CD14-positive monocyte (primary cell): ENCODE results near the gene HAND1. TPM values are rescaled to one million over a fixed set of nuclear protein-coding genes. Genes with fewer than 3 reads are reported as not detected.

Source experiments
- DNase-seq, 3 donors: peaks; one replicate each; pipeline ENCODE4 v3.0.0-alpha.2; 2011 to 2022
- H2AFZ ChIP-seq: 2 replicates; pipeline ENCODE4 v1.6.0; 2012; ENCODE audit warnings: mild to moderate bottlenecking, low read depth, low read length, inconsistent platforms; ENCODE audit not compliant: insufficient read depth, poor library complexity, severe bottlenecking
- H3K27ac ChIP-seq, 2 donors: 1 replicate in 1 of 2; 2 replicates in 1 of 2; pipeline ENCODE4 v1.5.1; 2012 to 2013; ENCODE audit warnings: low read length in 2 of 2, control low read depth in 1 of 2, inconsistent platforms in 1 of 2, low read depth in 1 of 2, mild to moderate bottlenecking in 1 of 2
- H3K27me3 ChIP-seq, 2 donors: one replicate each; pipeline versions ENCODE4 v1.6.0 to v1.6.1; 2011 to 2013; ENCODE audit warnings: low read length in 2 of 2; ENCODE audit not compliant: control insufficient read depth in 2 of 2, insufficient read depth in 2 of 2
- H3K36me3 ChIP-seq, 2 donors: replicated peaks in 1 of 2; 1 replicate in 1 of 2; 2 replicates in 1 of 2; pipeline versions ENCODE4 v1.5.1 to v1.6.1; 2012 to 2013; ENCODE audit warnings: low read length in 2 of 2, control low read depth in 1 of 2, inconsistent platforms in 1 of 2, mild to moderate bottlenecking in 1 of 2; ENCODE audit not compliant: insufficient read depth in 2 of 2, control insufficient read depth in 1 of 2
- H3K4me1 ChIP-seq, 2 donors: 1 replicate in 1 of 2; 2 replicates in 1 of 2; pipeline versions ENCODE4 v1.5.1 to v1.6.1; 2012 to 2013; ENCODE audit warnings: low read length in 2 of 2, control low read depth in 1 of 2, inconsistent platforms in 1 of 2, mild to moderate bottlenecking in 1 of 2, moderate library complexity in 1 of 2; ENCODE audit not compliant: insufficient read depth in 2 of 2, control insufficient read depth in 1 of 2
- H3K4me2 ChIP-seq: replicated peaks from 2 replicates; pipeline ENCODE3; 2012; ENCODE audit warnings: low read length, moderate library complexity, mild to moderate bottlenecking; ENCODE audit not compliant: poor library complexity, severe bottlenecking; ENCODE audit errors: extremely low read depth
- H3K4me3 ChIP-seq, 3 experiments: fragments of 200-600 bp in 1 of 3; sonication (generic) in 1 of 3; replicated peaks in 1 of 3; 1 replicate in 2 of 3; 2 replicates in 1 of 3; pipeline ENCODE4 v1.5.1; 2011 to 2013; ENCODE audit warnings: low read length in 3 of 3, mild to moderate bottlenecking in 3 of 3, control low read depth in 2 of 3, low read depth in 2 of 3, inconsistent platforms in 1 of 3, moderate library complexity in 1 of 3
- H3K79me2 ChIP-seq: 2 replicates; pipeline ENCODE4 v1.6.0; 2012; ENCODE audit warnings: mild to moderate bottlenecking, control low read depth, inconsistent platforms, low read length, moderate library complexity; ENCODE audit not compliant: insufficient read depth
- H3K9ac ChIP-seq: 2 replicates; pipeline ENCODE4 v1.6.0; 2017; ENCODE audit warnings: low read length, mild to moderate bottlenecking; ENCODE audit not compliant: insufficient read depth, poor library complexity, severe bottlenecking
- H3K9me3 ChIP-seq, 2 donors: replicated peaks in 1 of 2; 1 replicate in 1 of 2; 2 replicates in 1 of 2; pipeline versions ENCODE4 v1.5.1 to v1.6.1; 2012 to 2013; ENCODE audit warnings: low read length in 2 of 2, control low read depth in 1 of 2; ENCODE audit not compliant: control insufficient read depth in 1 of 2, insufficient read depth in 1 of 2
- H4K20me1 ChIP-seq: 2 replicates; pipeline ENCODE4 v1.6.0; 2012; ENCODE audit warnings: mild to moderate bottlenecking, low read length, control low read depth, moderate library complexity; ENCODE audit not compliant: insufficient read depth
- H3K27ac Mint-ChIP-seq, 7 donors: one replicate each; pipeline ENCODE4 v1.8.0; 2020; ENCODE audit warnings: mild to moderate bottlenecking in 7 of 7, mixed read lengths in 7 of 7, moderate library complexity in 6 of 7, inconsistent platforms in 2 of 7
- H3K27me3 Mint-ChIP-seq, 3 donors: one replicate each; pipeline ENCODE4 v1.8.0; 2021 to 2022; ENCODE audit warnings: low read depth in 3 of 3, mild to moderate bottlenecking in 3 of 3, mixed read lengths in 3 of 3, moderate library complexity in 3 of 3, inconsistent platforms in 1 of 3
- H3K36me3 Mint-ChIP-seq, 2 donors: one replicate each; pipeline ENCODE4 v1.8.0; 2020; ENCODE audit warnings: mixed read lengths in 2 of 2, inconsistent platforms in 1 of 2, mild to moderate bottlenecking in 1 of 2
- H3K4me1 Mint-ChIP-seq: one replicate; pipeline ENCODE4 v1.8.0; 2020; ENCODE audit warnings: mild to moderate bottlenecking, mixed read lengths
- H3K4me3 Mint-ChIP-seq, 2 donors: one replicate each; pipeline ENCODE4 v1.8.0; 2020; ENCODE audit warnings: mild to moderate bottlenecking in 2 of 2, mixed read lengths in 2 of 2, moderate library complexity in 1 of 2
- H3K9me3 Mint-ChIP-seq, 7 donors: one replicate each; pipeline ENCODE4 v1.8.0; 2020 to 2022; ENCODE audit warnings: mixed read lengths in 7 of 7, mild to moderate bottlenecking in 6 of 7, moderate library complexity in 6 of 7, inconsistent platforms in 2 of 7
- WGBS: methylation state at CpG from one replicate; pipeline ENCODE4 v1.1.5; 2013; ENCODE audit warnings: missing lambda C conversion rate; ENCODE audit not compliant: insufficient coverage; 5-methylcytosine and 5-hydroxymethylcytosine counted together
- intact Hi-C, 2 donors: fragments of 100-400 bp; cut with micrococcal nuclease; formaldehyde crosslinking; loops; one replicate each; pipeline versions ENCODE4 v1.15.0 to v1.15.1; 2023
- polyA plus RNA-seq, 3 donors: library from polyadenylated mRNA; depleted of rRNA in 1 of 3; unstranded in 2 of 3; stranded (reverse) in 1 of 3; fragments of 300-500 nt in 2 of 3; fragments of >200 nt in 1 of 3; fragmentation: Illumina TruSeq in 2 of 3; gene quantifications; 1 replicate in 2 of 3; 2 replicates in 1 of 3; pipeline ENCODE4 v1.2.3, GENCODE V29; 2012 to 2021
- TF ChIP-seq, protein P1 (sequence below): fragments of 200-600 bp; IDR thresholded peaks from one replicate; pipeline ENCODE4 v1.8.0; 2022; ENCODE audit warnings: antibody characterized with exemption, mild to moderate bottlenecking

Gene HAND1
- polyA plus RNA-seq, 3 donors: not detected

- Histone ChIP-seq H3K79me2 (no peaks in the 10 kb centered on the region), H4K20me1 (no peaks in the 10 kb centered on the region), H3K36me3 (no peaks in the 10 kb centered on the region), H2AFZ (no peak overlapping the region), H3K4me2 (no peak overlapping the region), H3K27me3 (peaks cover 0 to 7% of the 10 kb centered on the region in 2 donors), H3K9me3 (no peaks in the 10 kb centered on the region), H3K27ac (no peak overlapping the region), H3K9ac (no peak overlapping the region), H3K4me3 (no peak overlapping the region), H3K4me1 (no peaks in the 10 kb centered on the region)
- H3K27me3 Mint-ChIP-seq: peaks cover 3 to 9% (median 8%) of the 10 kb centered on the region in 3 donors
- intact Hi-C loops: no loop called here
- peaks cover 0 to 5% (median 0%) of the 10 kb centered on the region in 7 donors for H3K9me3 Mint-ChIP-seq
- 100% methylated on average over 2 of the region's 2 CpGs for WGBS
- TF ChIP-seq, protein P1, sequence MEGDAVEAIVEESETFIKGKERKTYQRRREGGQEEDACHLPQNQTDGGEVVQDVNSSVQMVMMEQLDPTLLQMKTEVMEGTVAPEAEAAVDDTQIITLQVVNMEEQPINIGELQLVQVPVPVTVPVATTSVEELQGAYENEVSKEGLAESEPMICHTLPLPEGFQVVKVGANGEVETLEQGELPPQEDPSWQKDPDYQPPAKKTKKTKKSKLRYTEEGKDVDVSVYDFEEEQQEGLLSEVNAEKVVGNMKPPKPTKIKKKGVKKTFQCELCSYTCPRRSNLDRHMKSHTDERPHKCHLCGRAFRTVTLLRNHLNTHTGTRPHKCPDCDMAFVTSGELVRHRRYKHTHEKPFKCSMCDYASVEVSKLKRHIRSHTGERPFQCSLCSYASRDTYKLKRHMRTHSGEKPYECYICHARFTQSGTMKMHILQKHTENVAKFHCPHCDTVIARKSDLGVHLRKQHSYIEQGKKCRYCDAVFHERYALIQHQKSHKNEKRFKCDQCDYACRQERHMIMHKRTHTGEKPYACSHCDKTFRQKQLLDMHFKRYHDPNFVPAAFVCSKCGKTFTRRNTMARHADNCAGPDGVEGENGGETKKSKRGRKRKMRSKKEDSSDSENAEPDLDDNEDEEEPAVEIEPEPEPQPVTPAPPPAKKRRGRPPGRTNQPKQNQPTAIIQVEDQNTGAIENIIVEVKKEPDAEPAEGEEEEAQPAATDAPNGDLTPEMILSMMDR: no peak
- no peaks in the 10 kb centered on the region for H3K4me1 Mint-ChIP-seq
- no peak for DNase-seq
- no peaks in the 10 kb centered on the region for H3K36me3 Mint-ChIP-seq
- H3K27ac Mint-ChIP-seq: no peak overlapping the region
- no peak overlapping the region for H3K4me3 Mint-ChIP-seq
These were observed 25.6 kb upstream of the HAND1 start for GRCh38 chr5:154503698-154504039.

DNA sequence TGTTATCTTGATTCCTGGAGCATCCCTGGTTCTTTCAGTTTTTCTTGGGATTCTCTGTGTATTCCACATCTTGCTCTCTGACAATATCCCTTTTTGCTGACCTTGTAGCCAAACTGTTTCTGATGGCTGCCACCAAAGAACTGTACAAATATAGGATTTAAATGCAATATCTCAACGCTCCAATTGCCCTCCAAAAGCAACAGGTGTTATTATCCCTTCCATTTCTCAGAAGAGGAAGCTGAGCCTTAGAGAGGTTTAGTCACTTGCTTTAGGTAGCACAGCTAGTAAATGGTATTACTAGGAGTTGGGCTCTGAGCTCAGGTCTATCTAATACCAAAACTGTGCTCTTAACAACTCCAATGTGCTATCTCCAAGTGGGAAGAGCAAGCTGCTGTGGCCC is 24.2 kb upstream of the HAND1 start:
- no peak overlapping the region for H3K4me3 ChIP-seq
- no peaks in the 10 kb centered on the region for H3K36me3 ChIP-seq
- H3K79me2 ChIP-seq: no peaks in the 10 kb centered on the region
- no peaks in the 10 kb centered on the region for H4K20me1 ChIP-seq
- no peak overlapping the region for H2AFZ ChIP-seq
- no peak overlapping the region for H3K27ac Mint-ChIP-seq
- no peak overlapping the region for H3K27ac ChIP-seq
- H3K4me1 Mint-ChIP-seq: no peaks in the 10 kb centered on the region
- no peaks in the 10 kb centered on the region for H3K9me3 ChIP-seq
- H3K27me3 Mint-ChIP-seq: peaks cover 7 to 16% (median 9%) of the 10 kb centered on the region in 3 donors
- no CpG with 5 or more reads among the region's 1 CpG for WGBS
- H3K4me3 Mint-ChIP-seq: no peak overlapping the region
- intact Hi-C loops: no loop called here
- no peaks in the 10 kb centered on the region for H3K4me1 ChIP-seq
- DNase-seq: no peak
- TF ChIP-seq, protein P1: no peak
- no peak overlapping the region for H3K9ac ChIP-seq
- H3K9me3 Mint-ChIP-seq: peaks cover 0 to 5% (median 0%) of the 10 kb centered on the region in 7 donors
- peaks cover 0 to 7% of the 10 kb centered on the region in 2 donors for H3K27me3 ChIP-seq
- H3K4me2 ChIP-seq: no peak overlapping the region
- no peaks in the 10 kb centered on the region for H3K36me3 Mint-ChIP-seq
